K562 (cell line): Measurements from ENCODE around the gene LIAS. TPM values are rescaled to one million over a fixed set of nuclear protein-coding genes. Genes with fewer than 3 reads are reported as not detected.

Experiments
- ATAC-seq: fragments of 200-7000 bp; cut with Tn5 transposase; 3 replicates; pipeline ENCODE4 v1.9.1; 2020; ENCODE audit warnings: moderate library complexity
- BruUV-seq: library from RNA; stranded (reverse); fragments of 400-500 nt; replicated peaks from 2 replicates; lab custom pipeline; 2021; lab: Mats Ljungman, UMichigan
- CTCF ChIA-PET: fragments of 300-600 bp; formaldehyde crosslinking; extraction: SDS; loops from one replicate; lab custom pipeline; 2021; ENCODE audit warnings: low intra/inter-chr PET ratio; lab: Yijun Ruan, JAX
- POLR2A ChIA-PET: fragments of 300-600, 350-650 bp; sonication (Branson Sonifier 250); formaldehyde crosslinking; extraction: SDS; loops from one replicate; lab custom pipeline; 2021; ENCODE audit warnings: antibody characterized with exemption, inconsistent platforms; lab: Yijun Ruan, JAX
- DNase-seq, 4 experiments: peaks; one replicate each; pipeline versions ENCODE4 v3.0.0 to v3.0.0-alpha.2; 2011 to 2018; ENCODE audit warnings: low spot score in 3 of 4, mixed read lengths in 3 of 4; ENCODE audit errors: extremely low read depth in 1 of 4
- FAIRE-seq: peaks from 2 replicates; lab custom pipeline; 2011; peaks lifted over from hg19 to GRCh38; lab: Jason Lieb, UNC
- H2AFZ ChIP-seq: 2 replicates; pipeline ENCODE4 v1.6.0; 2011; ENCODE audit warnings: low read depth, low read length, control low read depth, inconsistent platforms
- H3K27ac ChIP-seq: fragments of 200-600 bp; 3 replicates; pipeline ENCODE4 v1.8.0; 2011; ENCODE audit warnings: low read depth, mild to moderate bottlenecking, control low read depth, inconsistent platforms, low read length, moderate library complexity, mixed read lengths; ENCODE audit errors: extremely low read depth
- H3K27me3 ChIP-seq, 2 experiments: fragments of 300-600 bp in 1 of 2; 2 replicates in 1 of 2; 3 replicates in 1 of 2; pipeline versions ENCODE4 v1.6.0 to v1.8.0; 2011; ENCODE audit warnings: inconsistent platforms in 2 of 2, low read length in 2 of 2, mild to moderate bottlenecking in 1 of 2, mixed read lengths in 1 of 2, moderate library complexity in 1 of 2; ENCODE audit not compliant: control insufficient read depth in 2 of 2, insufficient read depth in 2 of 2
- H3K36me3 ChIP-seq: fragments of 300-600 bp; 3 replicates; pipeline ENCODE4 v1.8.0; 2011; ENCODE audit warnings: mild to moderate bottlenecking, low read length, inconsistent platforms; ENCODE audit not compliant: control insufficient read depth, insufficient read depth
- H3K4me1 ChIP-seq, 2 experiments: fragments of 200-600 bp in 1 of 2; replicated peaks in 1 of 2; 2 replicates in 1 of 2; 3 replicates in 1 of 2; pipeline versions ENCODE4 v1.5.1 to v1.8.0; 2011; ENCODE audit warnings: inconsistent platforms in 2 of 2, low read length in 2 of 2, mild to moderate bottlenecking in 1 of 2, mixed read lengths in 1 of 2, moderate library complexity in 1 of 2; ENCODE audit not compliant: control insufficient read depth in 2 of 2, insufficient read depth in 2 of 2
- H3K4me2 ChIP-seq: 2 replicates; pipeline ENCODE4 v1.6.1; 2011; ENCODE audit warnings: low read length, control low read depth, inconsistent platforms, mixed read lengths; ENCODE audit not compliant: insufficient read depth
- H3K4me3 ChIP-seq: fragments of 200-600 bp; sonication (generic), shearing (Covaris generic); 2 replicates; pipeline ENCODE4 v1.5.1; 2016; ENCODE audit warnings: control low read depth, inconsistent platforms
- H3K79me2 ChIP-seq: fragments of 200-600 bp; 3 replicates; pipeline ENCODE4 v1.8.0; 2011; ENCODE audit warnings: low read length, inconsistent platforms; ENCODE audit not compliant: control insufficient read depth, insufficient read depth
- H3K9ac ChIP-seq, 2 experiments: 2 replicates each; pipeline versions ENCODE4 v1.6.0 to v1.6.1; 2011; ENCODE audit warnings: low read depth in 2 of 2, low read length in 2 of 2, control low read depth in 1 of 2, inconsistent platforms in 1 of 2, mild to moderate bottlenecking in 1 of 2, mixed read lengths in 1 of 2; ENCODE audit not compliant: insufficient read depth in 1 of 2
- H3K9me1 ChIP-seq: one replicate; pipeline ENCODE4 v1.6.0; 2011; ENCODE audit warnings: inconsistent platforms, mild to moderate bottlenecking, low read length, moderate library complexity; ENCODE audit not compliant: control insufficient read depth, insufficient read depth
- H3K9me3 ChIP-seq: replicated peaks from 2 replicates; pipeline ENCODE4 v1.5.1; 2011; ENCODE audit warnings: low read depth, low read length, inconsistent platforms; ENCODE audit not compliant: control insufficient read depth, insufficient read depth
- H4K20me1 ChIP-seq: replicated peaks from 2 replicates; pipeline ENCODE4 v1.6.1; 2011; ENCODE audit warnings: low read length, inconsistent platforms, mixed read lengths; ENCODE audit not compliant: control insufficient read depth, insufficient read depth
- C11orf30 ChIP-seq: fragments of 450-650 bp; IDR thresholded peaks from 2 replicates; pipeline ENCODE4 v1.6.1; 2016; ENCODE audit warnings: low read depth, mild to moderate bottlenecking
- ESRRB ChIP-seq: fragments of 250-450 bp; sonication (Bioruptor Pico); IDR thresholded peaks from 2 replicates; pipeline ENCODE4 v1.5.0; 2020; ENCODE audit warnings: mild to moderate bottlenecking, moderate library complexity, borderline replicate concordance
- ETV1 ChIP-seq: fragments of 450-650 bp; conservative IDR thresholded peaks from 2 replicates; pipeline ENCODE4 v1.6.1; 2016; ENCODE audit warnings: missing genetic modification characterization, control low read depth, low read depth, missing compliant biosample characterization
- FOXA3 ChIP-seq, 2 experiments: fragments of 450-650 bp in 1 of 2; sonication (generic) in 1 of 2; formaldehyde crosslinking; IDR thresholded peaks in 1 of 2; conservative IDR thresholded peaks in 1 of 2; 2 replicates each; pipeline versions ENCODE4 v1.4.0 to v1.8.0; 2020 to 2022; ENCODE audit warnings: mild to moderate bottlenecking in 2 of 2, missing genetic modification reagents in 1 of 2
- TEAD4 ChIP-seq, 2 experiments: sonication (generic) in 1 of 2; formaldehyde crosslinking in 1 of 2; IDR thresholded peaks; 2 replicates each; pipeline versions ENCODE4 v1.6.1 to v1.8.0; 2012 to 2022; ENCODE audit warnings: borderline replicate concordance in 1 of 2, inconsistent platforms in 1 of 2, low read length in 1 of 2, mild to moderate bottlenecking in 1 of 2, missing genetic modification reagents in 1 of 2
- ZNF134 ChIP-seq: fragments of 250-450 bp; sonication (Bioruptor Pico); conservative IDR thresholded peaks from 2 replicates; pipeline ENCODE4 v1.4.0; 2020
- WGBS: fragments of 100-300 bp; shearing (Covaris generic); methylation state at CpG from one replicate; pipeline ENCODE4 v1.1.6; 2016; ENCODE audit warnings: low coverage, mixed read lengths; ENCODE audit not compliant: insufficient coverage; ENCODE audit errors: missing lambda C conversion rate; 5-methylcytosine and 5-hydroxymethylcytosine counted together
- in situ Hi-C: fragments of 300-500 bp; cut with MboI; formaldehyde crosslinking; loops from 4 replicates; pipeline ENCODE4 v1.15.0; 2018; ENCODE audit warnings: inconsistent platforms, mixed read lengths
- intact Hi-C: fragments of 100-400 bp; cut with micrococcal nuclease; formaldehyde crosslinking; loops from 2 replicates; pipeline ENCODE4 v1.14.2; 2022
- polyA plus RNA-seq, 8 experiments: library from polyadenylated mRNA; depleted of rRNA in 4 of 8; stranded (reverse) in 5 of 8; unstranded in 3 of 8; fragments of >200 nt; fragmentation: Nextera tagmentation in 2 of 8; fragmentation: Illumina TruSeq in 1 of 8; extraction: Ambion mirVana in 2 of 8; extraction: Trizol in 1 of 8; gene quantifications; 2 replicates each; pipeline versions ENCODE4 v1.2.1 to v1.2.3, GENCODE V29; 2011 to 2014; ENCODE audit warnings: inconsistent platforms in 1 of 8, missing spikeins in 1 of 8
- total RNA-seq, 7 experiments: library from RNA; depleted of rRNA in 6 of 7; stranded (reverse); fragments of >200 nt in 6 of 7; fragmentation: Illumina TruSeq in 2 of 7; extraction: Trizol in 2 of 7; gene quantifications; 2 replicates each; pipeline versions ENCODE4 v1.2.1 to v1.2.3, GENCODE V29; 2011 to 2021; ENCODE audit warnings: low replicate concordance in 1 of 7

Gene LIAS
- total and polyA plus RNA-seq, 9 of the 15 experiments (the other 6 are each of a cell fraction or from before 2014, with no cell fraction given): 21.9 to 57.1 (median 42.1) TPM

DNA sequence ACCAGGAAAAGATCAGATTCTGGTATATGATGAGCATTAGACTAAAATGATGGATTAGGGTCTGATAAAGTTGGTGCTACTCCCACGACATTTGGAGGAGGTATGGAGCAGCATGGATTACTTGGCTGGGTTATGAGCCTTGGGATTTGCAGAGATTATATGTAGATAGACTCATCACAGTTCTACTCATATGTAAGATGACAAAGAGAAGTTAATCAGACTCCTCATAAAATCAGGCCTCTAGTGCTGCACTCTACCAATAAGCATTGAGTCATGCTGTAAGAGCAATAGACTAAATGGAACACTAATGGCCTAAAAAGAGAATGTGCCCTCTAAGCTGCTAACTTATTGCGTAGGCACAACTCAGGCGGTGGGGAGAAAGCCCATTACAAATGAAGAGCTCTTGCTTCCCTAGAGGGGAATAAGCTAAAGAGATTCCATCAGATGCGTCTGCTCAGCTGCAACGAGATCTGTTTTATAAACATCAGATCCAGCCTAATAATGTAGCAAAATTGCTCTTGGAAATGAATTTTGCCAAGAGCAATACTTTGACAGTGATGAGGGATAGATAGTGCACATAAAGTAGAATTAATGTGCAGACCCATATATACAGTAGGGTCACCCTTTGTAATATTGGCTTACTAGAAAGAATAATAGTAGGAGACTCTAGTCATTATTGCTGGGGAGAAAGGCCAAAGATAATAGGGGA lies 17.5 kb downstream of the LIAS start:
- Histone ChIP-seq H3K27me3 (no peaks in the 10 kb centered on the region), H4K20me1 (no peaks in the 10 kb centered on the region), H3K4me1 (no peaks in the 10 kb centered on the region), H3K9me1 (no peaks in the 10 kb centered on the region), H3K4me3 (no peak overlapping the region), H3K9me3 (no peaks in the 10 kb centered on the region; the same call in 1 of the 2 replicates), H3K4me2 (no peak overlapping the region), H3K9ac (no peak overlapping the region), H3K79me2 (no peaks in the 10 kb centered on the region), H3K36me3 (peaks cover 43% of the 10 kb centered on the region), H2AFZ (no peak overlapping the region), H3K27ac (no peak overlapping the region)
- DNase-seq (no peak), FAIRE-seq (no peak), ATAC-seq (no peak)
- BruUV-seq: no TSS peak
- no peak for TF ChIP-seq TEAD4 (IDR thresholded peaks at IDR 0.05; ENCODE audit: low read length)
- no peak for TF ChIP-seq TEAD4 (CRISPR knock-in tag; IDR thresholded peaks at IDR 0.05; ENCODE audit: borderline replicate concordance)
- no peak for TF ChIP-seq ESRRB (CRISPR knock-in tag)
- TF ChIP-seq ETV1 (tag): no peak
- TF ChIP-seq C11orf30: no peak
- TF ChIP-seq FOXA3 (CRISPR knock-in tag; conservative IDR thresholded peaks at IDR 0.05 in 1 of 2, IDR thresholded peaks at IDR 0.05 in 1 of 2): no peak
- no peak for TF ChIP-seq ZNF134 (CRISPR knock-in tag)
- WGBS: 86% methylated on average over 5 of the region's 5 CpGs
- in situ Hi-C loops: no loop called here
- intact Hi-C loops: no loop called here
- ChIA-PET POLR2A (interaction anchor here (0.8 to 1.2 kb wide), 3 partner anchors 11 to 18 kb away, joined by 3 to 6 read pairs (median 4); partner anchors contain the start of genes LIAS and RPL9), CTCF (interaction anchor here (0.6 kb wide), 1 partner anchor 502 kb away, joined by 4 read pairs; no protein-coding TSS in a partner anchor)
